Natural killer cell treated with Interleukin-12 subunit alpha and Interleukin-12 subunit beta and Interleukin-15 and Interleukin-18, amount 100 ng/mL, for 72 hours (primary cell): ENCODE data around the gene GSTCD. TPM values are rescaled to one million over a fixed set of nuclear protein-coding genes. Genes with fewer than 3 reads are reported as not detected.

Experiments used
- ATAC-seq, 2 donors: fragments of 150-1000 bp; cut with Tn5 transposase in 1 of 2; sonication (Bioruptor Pico), chemical (Tn5 transposase) in 1 of 2; 2 replicates each; pipeline ENCODE4 v1.10.0; 2021
- DNase-seq: peaks from one replicate; pipeline ENCODE4 v3.0.0; 2022; ENCODE audit warnings: low spot score
- H3K27ac Mint-ChIP-seq, 2 donors: 1 replicate in 1 of 2; 2 replicates in 1 of 2; pipeline ENCODE4 v1.8.0; 2022; ENCODE audit warnings: mixed read lengths in 2 of 2, mild to moderate bottlenecking in 1 of 2, moderate library complexity in 1 of 2
- H3K27me3 Mint-ChIP-seq, 2 donors: 1 replicate in 1 of 2; 2 replicates in 1 of 2; pipeline ENCODE4 v1.8.0; 2022; ENCODE audit warnings: mixed read lengths in 2 of 2
- H3K36me3 Mint-ChIP-seq: one replicate; pipeline ENCODE4 v1.8.0; 2022; ENCODE audit warnings: mixed read lengths
- H3K4me1 Mint-ChIP-seq, 2 donors: 1 replicate in 1 of 2; 2 replicates in 1 of 2; pipeline ENCODE4 v1.8.0; 2022; ENCODE audit warnings: low read depth in 2 of 2, mixed read lengths in 2 of 2, mild to moderate bottlenecking in 1 of 2
- H3K4me3 Mint-ChIP-seq: one replicate; pipeline ENCODE4 v1.8.0; 2022; ENCODE audit warnings: mixed read lengths
- H3K9me3 Mint-ChIP-seq: 2 replicates; pipeline ENCODE4 v1.8.0; 2022; ENCODE audit warnings: mixed read lengths
- total RNA-seq, 2 donors: library from RNA; stranded (reverse); gene quantifications; one replicate each; pipeline ENCODE4 v1.2.3, GENCODE V29; 2022

Gene GSTCD
- total RNA-seq, 2 donors from 2014 or later, result 17.1 to 24.8 TPM

GRCh38 chr4:105805501-105806120 lies 97.0 kb downstream of the GSTCD start:
- Mint-ChIP-seq H3K4me3 (no peak overlapping the region), H3K27me3 (no peaks in the 10 kb centered on the region), H3K36me3 (no peaks in the 10 kb centered on the region), H3K27ac (no peak overlapping the region), H3K4me1 (peaks cover 0 to 6% of the 10 kb centered on the region in 2 donors), H3K9me3 (no peaks in the 10 kb centered on the region)
- ATAC-seq (no peak), DNase-seq (no peak)

- Mint-ChIP-seq H3K4me3 (no peak overlapping the region), H3K36me3 (no peaks in the 10 kb centered on the region), H3K9me3 (no peaks in the 10 kb centered on the region), H3K27ac (no peak overlapping the region), H3K27me3 (no peaks in the 10 kb centered on the region), H3K4me1 (peaks cover 0 to 6% of the 10 kb centered on the region in 2 donors)
- ATAC-seq (no peak), DNase-seq (no peak)
Observed at GRCh38 chr4:105807496-105807895, 98.9 kb downstream of the GSTCD start.

GRCh38 chr4:105808030-105808749 lies 99.6 kb downstream of the GSTCD start:
- DNase-seq (no peak), ATAC-seq (no peak)
- no peak overlapping the region for H3K4me3 Mint-ChIP-seq
- H3K27me3 Mint-ChIP-seq, result no peaks in the 10 kb centered on the region
- no peaks in the 10 kb centered on the region for H3K36me3 Mint-ChIP-seq
- H3K4me1 Mint-ChIP-seq, result peaks cover 0 to 6% of the 10 kb centered on the region in 2 donors
- no peak overlapping the region for H3K27ac Mint-ChIP-seq
- no peaks in the 10 kb centered on the region for H3K9me3 Mint-ChIP-seq

GRCh38 chr4:105808750-105809041 lies 100.1 kb downstream of the GSTCD start:
- Mint-ChIP-seq H3K27ac (no peak overlapping the region), H3K4me1 (peaks cover 0 to 6% of the 10 kb centered on the region in 2 donors), H3K4me3 (no peak overlapping the region), H3K9me3 (no peaks in the 10 kb centered on the region), H3K36me3 (no peaks in the 10 kb centered on the region), H3K27me3 (no peaks in the 10 kb centered on the region)
- DNase-seq (no peak), ATAC-seq (no peak)

GRCh38 chr4:105815701-105816100 lies 107.1 kb downstream of the GSTCD start:
- DNase-seq (no peak), ATAC-seq (no peak)
- Mint-ChIP-seq H3K27ac (no peak overlapping the region), H3K9me3 (no peaks in the 10 kb centered on the region), H3K36me3 (no peaks in the 10 kb centered on the region), H3K4me3 (no peak overlapping the region), H3K4me1 (no peaks in the 10 kb centered on the region), H3K27me3 (no peaks in the 10 kb centered on the region)

GRCh38 chr4:105822061-105822460 lies 113.5 kb downstream of the GSTCD start:
- no peaks in the 10 kb centered on the region for H3K27me3 Mint-ChIP-seq
- no peak overlapping the region for H3K4me3 Mint-ChIP-seq
- H3K27ac Mint-ChIP-seq, result no peak overlapping the region

GRCh38 chr4:105828074-105828473 lies 119.5 kb downstream of the GSTCD start:
- no peak overlapping the region for H3K4me3 Mint-ChIP-seq
- H3K36me3 Mint-ChIP-seq, result peaks cover 27% of the 10 kb centered on the region
- no peaks in the 10 kb centered on the region for H3K9me3 Mint-ChIP-seq
- DNase-seq (no peak), ATAC-seq (no peak)
- H3K27me3 Mint-ChIP-seq, result no peaks in the 10 kb centered on the region
- H3K27ac Mint-ChIP-seq, result no peak overlapping the region
- H3K4me1 Mint-ChIP-seq, result no peaks in the 10 kb centered on the region

More at GRCh38 chr4:105822061-105822460, 113.5 kb downstream of the GSTCD start:
- DNase-seq (no peak), ATAC-seq (no peak)
- no peaks in the 10 kb centered on the region for H3K9me3 Mint-ChIP-seq
- no peaks in the 10 kb centered on the region for H3K4me1 Mint-ChIP-seq
- H3K36me3 Mint-ChIP-seq, result peaks cover 9% of the 10 kb centered on the region

- Mint-ChIP-seq H3K9me3 (no peaks in the 10 kb centered on the region), H3K4me3 (no peak overlapping the region), H3K4me1 (no peaks in the 10 kb centered on the region), H3K27me3 (no peaks in the 10 kb centered on the region), H3K27ac (no peak overlapping the region), H3K36me3 (peaks cover 21% of the 10 kb centered on the region)
- ATAC-seq (no peak), DNase-seq (no peak)
Observed at GRCh38 chr4:105831189-105831588, 122.6 kb downstream of the GSTCD start.

- ATAC-seq (peak in 1 of 2 donors; percentile 32), DNase-seq (no peak)
- no peaks in the 10 kb centered on the region for H3K27me3 Mint-ChIP-seq
- H3K9me3 Mint-ChIP-seq, result no peaks in the 10 kb centered on the region
- no peak overlapping the region for H3K27ac Mint-ChIP-seq
- no peak overlapping the region for H3K4me3 Mint-ChIP-seq
- H3K4me1 Mint-ChIP-seq, result peaks cover 7 to 8% of the 10 kb centered on the region in 2 donors
- H3K36me3 Mint-ChIP-seq, result no peaks in the 10 kb centered on the region
Observed at GRCh38 chr4:105835177-105835576, 126.6 kb downstream of the GSTCD start.

- DNase-seq, result no peak
- Mint-ChIP-seq H3K4me3 (no peak overlapping the region), H3K4me1 (peaks cover 7 to 8% of the 10 kb centered on the region in 2 donors), H3K9me3 (no peaks in the 10 kb centered on the region), H3K27me3 (no peaks in the 10 kb centered on the region), H3K27ac (no peak overlapping the region), H3K36me3 (no peaks in the 10 kb centered on the region)
- no peak for ATAC-seq
Observed at GRCh38 chr4:105836537-105836936, 128.0 kb downstream of the GSTCD start.

- H3K27me3 Mint-ChIP-seq, result no peaks in the 10 kb centered on the region
- DNase-seq, result no peak
- H3K9me3 Mint-ChIP-seq, result no peaks in the 10 kb centered on the region
- H3K36me3 Mint-ChIP-seq, result no peaks in the 10 kb centered on the region
- H3K27ac Mint-ChIP-seq, result no peak overlapping the region
- H3K4me1 Mint-ChIP-seq, result peaks cover 7 to 8% of the 10 kb centered on the region in 2 donors
- H3K4me3 Mint-ChIP-seq, result no peak overlapping the region
- ATAC-seq, result no peak
Observed at GRCh38 chr4:105837037-105837436, 128.5 kb downstream of the GSTCD start.

- Mint-ChIP-seq H3K36me3 (peaks cover 2% of the 10 kb centered on the region), H3K27me3 (no peaks in the 10 kb centered on the region), H3K27ac (no peak overlapping the region), H3K4me3 (no peak overlapping the region), H3K9me3 (no peaks in the 10 kb centered on the region), H3K4me1 (peaks cover 7 to 8% of the 10 kb centered on the region in 2 donors)
- DNase-seq, result no peak
- no peak for ATAC-seq
Observed at GRCh38 chr4:105838082-105838481, 129.5 kb downstream of the GSTCD start.

GRCh38 chr4:105840426-105841174 lies 132.0 kb downstream of the GSTCD start:
- Mint-ChIP-seq H3K27ac (no peak overlapping the region), H3K9me3 (no peaks in the 10 kb centered on the region), H3K27me3 (no peaks in the 10 kb centered on the region), H3K4me3 (no peak overlapping the region), H3K4me1 (peaks cover 7 to 8% of the 10 kb centered on the region in 2 donors), H3K36me3 (peaks cover 7% of the 10 kb centered on the region)
- ATAC-seq (no peak), DNase-seq (no peak)

GRCh38 chr4:105843941-105844340 lies 135.4 kb downstream of the GSTCD start:
- H3K27ac Mint-ChIP-seq, result no peak overlapping the region

More at GRCh38 chr4:105843941-105844340, 135.4 kb downstream of the GSTCD start:
- no peaks in the 10 kb centered on the region for H3K9me3 Mint-ChIP-seq
- no peaks in the 10 kb centered on the region for H3K27me3 Mint-ChIP-seq
- no peaks in the 10 kb centered on the region for H3K4me1 Mint-ChIP-seq
- no peak overlapping the region for H3K4me3 Mint-ChIP-seq
- no peak for ATAC-seq
- H3K36me3 Mint-ChIP-seq, result peaks cover 7% of the 10 kb centered on the region
- DNase-seq, result no peak
